AG08395 (cell line): Measurements from ENCODE around the gene FAM240B.

Experiments used
- DNase-seq: peaks from one replicate; pipeline ENCODE4 v3.0.0; 2012; ENCODE audit warnings: mixed read lengths, low spot score

Gene FAM240B

DNA sequence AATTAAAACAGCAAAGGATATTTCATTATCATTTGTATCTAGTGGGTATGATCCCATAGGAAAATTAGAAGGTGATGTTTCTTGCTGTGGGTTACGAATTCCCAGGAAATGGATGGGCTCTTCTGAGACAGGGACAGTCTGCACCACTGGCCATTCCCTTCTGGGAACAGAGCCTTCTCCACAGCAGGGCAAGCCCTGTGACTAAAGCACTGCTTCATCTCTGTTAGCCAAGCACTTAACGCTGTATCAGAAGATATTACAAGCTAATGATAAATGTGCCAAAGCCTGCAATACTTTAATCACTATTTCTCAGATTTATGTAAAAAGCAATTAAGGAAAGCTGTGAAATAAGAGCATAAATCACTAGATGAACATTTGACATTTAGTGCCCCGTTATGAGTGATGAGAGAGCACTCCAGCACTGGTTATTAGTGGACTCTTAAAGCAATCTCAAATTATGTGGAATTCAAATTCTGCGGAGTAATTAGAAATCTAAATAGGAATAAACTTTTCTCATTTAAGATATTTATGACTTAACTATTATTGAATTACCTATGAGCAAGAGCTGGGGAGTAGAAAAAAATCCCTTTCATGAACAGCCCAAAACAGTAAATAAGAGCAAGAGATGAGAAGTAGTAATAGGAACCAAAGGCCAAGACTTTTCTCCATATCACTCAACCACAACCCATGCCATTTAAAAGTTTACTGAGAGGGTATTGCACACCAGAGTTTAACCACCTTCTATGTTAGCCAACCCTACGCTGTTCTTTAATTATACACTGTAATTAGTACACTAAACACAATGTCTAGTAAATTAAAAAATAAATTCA lies 49.2 kb downstream of the FAM240B start:
- DNase-seq: no peak

DNA sequence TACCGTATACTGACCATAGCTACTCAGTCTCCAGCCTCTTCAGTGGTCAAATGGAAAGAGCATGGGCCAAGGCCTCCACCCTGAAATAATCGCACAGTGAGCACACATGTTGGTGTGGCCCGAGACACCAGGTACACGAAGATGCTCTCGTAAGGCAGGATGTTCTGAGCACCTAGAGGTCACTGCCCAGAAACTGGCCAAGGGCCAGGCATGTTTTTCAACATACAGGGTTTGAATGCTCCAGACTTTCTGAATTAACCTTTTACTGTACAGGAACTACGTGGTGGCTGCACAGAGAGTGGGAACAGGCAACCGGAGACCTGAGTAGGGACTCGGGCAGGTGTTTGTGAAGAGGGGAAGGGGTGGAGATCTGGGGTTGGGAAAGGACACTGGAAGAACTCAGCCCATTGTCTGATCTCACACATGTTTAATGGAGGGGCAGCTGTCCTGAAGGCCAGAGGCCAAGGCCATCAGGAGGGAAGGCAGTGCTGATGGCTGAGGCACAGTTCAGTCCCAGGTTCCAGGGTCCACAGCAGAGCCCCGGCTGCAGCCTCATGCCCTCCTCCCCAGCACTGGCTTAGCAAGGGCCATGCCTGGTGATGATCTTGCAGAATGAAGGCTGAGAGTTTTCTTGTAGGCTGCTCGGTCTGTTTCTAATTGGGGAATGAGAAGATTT lies 51.0 kb downstream of the FAM240B start:
- no peak for DNase-seq

DNA sequence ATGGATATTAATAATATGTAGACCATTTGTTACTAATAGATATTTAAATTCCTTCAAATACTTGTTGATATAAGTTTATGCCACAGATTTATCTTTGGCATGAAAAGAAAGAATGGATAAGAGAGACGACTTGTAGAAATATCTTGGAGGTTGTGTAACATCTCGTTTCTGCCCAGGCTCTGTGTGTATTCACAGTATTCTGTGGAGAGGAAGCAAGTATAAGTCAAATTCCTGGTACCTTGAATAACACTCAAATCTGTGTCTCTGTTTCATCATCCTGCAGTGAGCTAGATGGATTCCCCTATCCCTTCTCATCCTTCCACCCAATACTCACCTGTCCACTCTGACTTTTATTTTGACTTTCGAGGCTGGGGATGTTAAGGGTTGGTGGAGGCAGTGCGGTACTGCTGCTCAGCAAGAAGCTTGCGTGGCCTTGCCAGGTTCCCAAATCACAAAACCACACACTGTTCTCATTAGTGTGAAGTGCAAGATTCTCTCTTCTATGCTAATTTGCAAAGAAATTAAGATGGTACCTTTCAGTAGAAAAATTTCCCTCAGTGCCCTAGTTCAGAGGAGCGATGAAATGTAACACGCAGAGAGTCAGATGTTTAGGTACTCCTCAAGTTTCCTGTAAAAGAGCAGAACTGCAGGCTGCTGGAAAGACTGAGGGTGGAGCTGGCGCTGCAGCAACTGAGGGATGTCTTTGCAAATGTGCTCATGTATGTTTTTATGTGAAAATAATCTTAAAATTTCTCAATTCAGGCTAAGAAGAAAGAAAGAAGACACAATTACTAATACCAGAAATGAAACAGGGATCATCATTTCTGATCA lies 57.0 kb downstream of the FAM240B start:
- DNase-seq: no peak

DNA sequence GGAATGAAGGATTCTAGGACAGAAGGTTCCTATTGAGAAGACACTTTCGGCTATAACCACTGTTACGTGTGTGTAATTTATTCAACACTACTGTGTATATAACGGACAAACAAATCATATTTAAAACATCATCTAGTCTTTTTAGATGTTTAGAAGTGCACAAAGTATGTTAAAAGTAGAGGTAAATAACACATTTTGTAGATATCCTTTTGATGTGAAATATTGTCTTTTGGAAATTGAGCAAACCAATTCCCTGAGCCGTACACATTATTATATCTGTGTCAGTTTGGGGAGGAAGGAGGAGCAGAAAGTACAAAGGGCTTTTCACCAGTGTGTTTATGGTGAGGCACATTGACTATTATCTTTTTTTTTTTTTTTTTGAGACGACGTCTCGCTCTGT lies 60.4 kb downstream of the FAM240B start:
- DNase-seq: no peak

DNA sequence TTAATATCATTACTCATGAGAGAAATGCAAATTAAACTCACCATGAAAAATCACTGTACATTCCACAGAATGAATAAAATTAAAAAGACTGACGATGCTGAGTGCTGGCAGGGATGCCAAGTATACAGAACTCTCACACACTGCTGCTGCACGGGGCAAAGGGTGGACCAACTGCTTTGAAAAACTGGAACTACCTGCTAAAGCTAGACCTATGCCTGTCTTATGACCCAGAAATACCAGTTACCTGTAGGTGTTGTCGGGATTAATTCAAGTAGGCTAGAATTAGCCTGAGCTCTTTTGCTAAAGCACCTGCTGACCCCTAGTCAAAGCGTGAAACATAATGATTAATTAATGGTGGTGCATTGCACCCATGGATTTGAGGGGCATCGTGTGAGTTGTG lies 63.0 kb downstream of the FAM240B start:
- DNase-seq: no peak

DNA sequence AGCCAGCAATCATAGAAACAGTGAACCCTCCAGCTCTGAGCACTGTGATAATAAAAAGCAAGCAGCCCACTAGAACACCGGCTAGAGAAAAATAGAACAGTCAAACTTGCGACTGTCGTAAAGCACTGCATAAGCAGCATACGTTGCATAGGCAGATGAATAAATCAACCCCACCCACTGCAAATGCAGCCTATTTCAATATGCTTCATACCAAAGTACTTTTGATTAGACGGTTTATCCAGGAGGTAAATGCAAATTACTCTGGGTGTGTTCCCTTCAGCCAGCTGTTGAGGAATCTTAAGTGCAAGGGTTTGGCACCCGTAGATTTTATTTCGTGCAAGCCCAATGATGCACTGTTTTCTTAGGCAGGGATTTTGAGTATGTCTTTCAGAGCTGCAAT lies 67.4 kb downstream of the FAM240B start:
- no peak for DNase-seq

DNA sequence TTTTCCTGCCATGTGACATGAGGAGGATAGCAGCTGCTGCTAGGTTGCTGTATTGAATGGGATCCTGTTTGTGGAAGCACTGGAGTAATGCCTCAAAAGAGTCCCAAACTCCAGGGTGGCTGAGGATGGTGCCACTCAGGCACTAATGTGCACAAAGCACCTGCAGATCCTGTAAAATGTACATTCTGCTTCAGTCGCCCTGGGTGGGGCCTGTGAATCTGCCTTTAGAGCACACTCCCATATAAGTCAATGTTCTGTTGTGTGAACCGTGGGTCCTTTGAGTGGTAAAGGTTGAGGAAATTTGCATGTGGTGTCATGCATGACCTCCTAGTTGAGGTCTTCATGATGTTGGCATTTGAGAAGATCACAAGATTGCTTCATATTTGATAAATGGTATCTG lies 67.9 kb downstream of the FAM240B start:
- DNase-seq: no peak

DNA sequence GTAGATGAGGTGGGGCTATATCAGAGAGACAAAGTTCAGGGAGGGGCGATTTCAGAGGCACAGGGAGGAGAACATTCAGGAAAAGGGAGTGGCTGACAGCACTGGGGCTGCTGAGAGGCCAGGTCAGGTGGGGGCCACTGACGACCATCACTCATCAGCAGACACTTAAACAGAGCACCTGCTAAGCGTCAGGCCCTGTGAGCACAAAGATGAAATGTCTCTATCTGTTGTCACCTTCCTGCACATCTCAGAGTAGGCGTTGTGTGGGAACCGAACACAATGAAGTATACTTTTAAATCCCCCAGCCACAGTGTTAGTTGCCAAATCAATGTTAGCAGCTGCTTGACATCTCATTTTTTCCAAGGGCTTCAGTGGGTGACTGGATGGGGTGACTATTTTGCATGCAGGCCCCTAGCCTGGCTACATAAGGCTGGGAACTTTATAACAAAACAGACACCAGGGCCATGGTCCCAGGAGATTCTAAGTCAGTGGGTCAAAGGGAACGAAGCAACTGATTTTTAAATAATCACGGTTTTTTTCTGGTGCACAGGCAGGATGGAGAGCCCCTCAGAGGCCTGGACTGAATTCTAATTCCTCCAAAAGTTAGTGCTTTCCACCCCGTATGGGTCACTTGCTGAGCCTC lies 68.4 kb downstream of the FAM240B start:
- DNase-seq: no peak

DNA sequence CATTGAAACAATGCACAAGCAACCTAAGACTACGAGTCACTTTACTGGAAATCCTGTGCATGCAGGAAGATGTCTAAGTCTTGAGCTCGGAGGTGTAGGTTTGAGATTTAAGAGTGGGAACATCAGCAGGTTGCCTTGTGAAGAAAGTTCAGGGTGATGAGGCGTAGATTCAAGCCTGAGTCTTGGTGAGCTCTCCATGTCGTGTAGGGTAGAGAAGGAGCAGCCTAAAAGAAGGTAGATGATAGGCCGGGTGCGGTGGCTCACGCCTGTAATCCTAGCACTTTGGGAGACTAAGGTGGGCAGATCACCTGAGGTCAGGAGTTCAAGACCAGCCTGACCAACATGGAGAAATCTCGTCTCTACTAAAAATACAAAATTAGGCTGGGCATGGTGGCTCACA lies 69.4 kb downstream of the FAM240B start:
- no peak for DNase-seq

DNA sequence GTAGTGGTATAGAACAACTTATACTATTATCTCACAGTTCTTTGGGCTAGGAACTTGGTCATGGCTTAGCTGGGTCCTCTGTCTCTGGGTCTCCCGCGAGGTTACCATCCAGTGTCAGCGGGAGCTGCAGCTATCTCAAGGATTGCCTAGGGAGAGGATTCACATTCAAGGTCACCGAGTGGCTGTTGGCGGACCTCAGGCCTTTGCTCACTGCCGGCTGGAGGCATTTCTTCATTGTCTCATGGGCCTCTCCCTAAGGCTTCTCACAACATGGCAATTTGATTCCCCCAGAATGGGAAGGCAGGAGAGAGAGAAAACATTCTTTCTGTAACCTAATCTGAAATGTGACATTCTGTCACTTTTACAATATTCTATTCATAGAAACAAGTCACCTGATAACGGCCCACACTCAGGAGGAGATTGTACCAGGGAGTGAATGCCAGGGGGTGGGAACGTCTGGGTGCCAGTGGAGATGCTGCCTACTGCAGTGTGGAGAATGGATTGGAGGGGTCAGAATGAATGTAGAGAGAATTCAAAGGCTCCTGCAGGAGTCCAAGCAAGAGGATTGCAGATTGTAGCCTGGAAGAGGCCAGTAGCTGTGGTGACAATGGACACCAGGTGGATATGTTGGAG lies 70.1 kb downstream of the FAM240B start:
- DNase-seq: no peak

DNA sequence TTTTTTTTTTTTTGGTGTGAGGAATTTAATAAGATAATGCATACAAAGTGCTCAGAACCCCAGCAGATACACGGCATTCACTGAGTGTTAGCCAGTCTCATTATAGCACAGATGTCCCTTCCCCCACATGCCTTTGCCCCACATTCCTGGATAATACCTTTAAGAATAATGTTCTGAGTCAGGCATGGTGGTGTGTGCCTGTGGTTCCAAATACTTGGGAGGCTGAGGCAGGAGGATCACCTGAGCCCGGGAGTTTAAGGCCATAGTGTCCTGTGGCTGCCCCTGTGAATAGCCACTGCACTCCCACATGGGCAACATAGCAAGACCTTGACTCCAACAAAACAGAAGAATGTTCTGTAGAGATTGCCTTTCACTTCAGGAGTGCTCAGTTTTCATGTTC lies 75.3 kb downstream of the FAM240B start:
- DNase-seq: no peak
